PFSK-1 (cell line): Measurements from ENCODE around the gene ZNF212.

Experiments
- FOXP2 ChIP-seq: optimal IDR thresholded peaks from 2 replicates; pipeline ENCODE3; 2011; ENCODE audit warnings: borderline replicate concordance, control low read depth, inconsistent platforms; ENCODE audit not compliant: insufficient read depth; ENCODE audit errors: extremely low read length, extremely low read depth
- POLR2AphosphoS5 ChIP-seq: IDR thresholded peaks from 2 replicates; pipeline ENCODE4 v1.6.1; 2012; ENCODE audit warnings: low read depth, mild to moderate bottlenecking, control low read depth, low read length, moderate library complexity
- REST ChIP-seq, 2 experiments: IDR thresholded peaks; 2 replicates each; pipeline versions ENCODE4 v1.6.1 to v1.8.0; 2011 to 2012; ENCODE audit warnings: low read depth in 2 of 2, low read length in 2 of 2, control low read depth in 1 of 2, inconsistent platforms in 1 of 2, mild to moderate bottlenecking in 1 of 2, moderate library complexity in 1 of 2; ENCODE audit not compliant: insufficient read depth in 1 of 2
- SIN3A ChIP-seq: IDR thresholded peaks from 2 replicates; pipeline ENCODE4 v1.6.1; 2012; ENCODE audit warnings: mild to moderate bottlenecking, low read length, moderate library complexity, borderline replicate concordance; ENCODE audit not compliant: insufficient read depth
- TAF1 ChIP-seq: IDR thresholded peaks from 2 replicates; pipeline ENCODE4 v1.6.1; 2012; ENCODE audit warnings: low read length, control low read depth, borderline replicate concordance; ENCODE audit not compliant: insufficient read depth

ZNF212 gene

GRCh38 chr7:149210551-149210950 lies 28.9 kb upstream of the ZNF212 start:
- no peak for TF ChIP-seq SIN3A
- no peak for TF ChIP-seq POLR2AphosphoS5
- TF ChIP-seq TAF1: no peak
- no peak for TF ChIP-seq FOXP2
- TF ChIP-seq REST (IDR thresholded peaks at IDR 0.05; ENCODE audit: insufficient read depth in 1 of 2, low read depth in 2 of 2, low read length in 2 of 2): no peak

DNA sequence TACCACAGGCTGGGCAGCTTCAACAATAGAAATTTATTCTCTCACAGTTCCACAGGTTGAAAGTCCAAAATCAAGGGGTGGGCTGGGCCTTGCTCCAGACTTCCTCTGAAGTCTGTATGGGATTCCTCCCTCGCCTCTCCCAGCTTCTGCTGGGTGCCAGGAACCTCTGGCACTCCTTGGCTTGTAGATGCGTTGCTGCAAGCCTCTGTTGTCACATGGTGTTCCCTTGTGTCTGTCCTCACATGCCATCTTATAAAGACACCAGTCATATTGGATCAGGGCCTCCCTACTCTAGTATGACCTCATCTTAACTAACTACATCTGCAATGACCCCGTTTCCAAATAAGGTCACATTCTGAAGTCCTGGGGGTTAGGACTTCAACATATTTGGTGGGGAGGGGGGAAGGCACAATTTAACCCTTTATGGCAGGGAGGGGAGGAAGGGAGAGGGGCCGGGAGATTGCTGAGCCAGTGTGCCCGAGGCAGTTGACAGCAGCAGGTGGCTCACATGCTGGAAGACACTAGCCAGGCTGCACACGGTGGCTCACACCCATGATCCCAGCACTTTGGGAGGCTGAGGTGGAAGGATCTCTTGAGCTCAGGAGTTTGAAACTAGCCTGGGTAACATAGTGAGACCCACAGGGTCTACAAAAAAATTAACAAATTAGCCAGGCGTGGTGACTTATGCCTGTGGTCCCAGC lies 25.3 kb upstream of the ZNF212 start:
- no peak for TF ChIP-seq TAF1

GRCh38 chr7:149216402-149216801 lies 23.0 kb upstream of the ZNF212 start:
- no peak for TF ChIP-seq POLR2AphosphoS5
- no peak for TF ChIP-seq REST (IDR thresholded peaks at IDR 0.05; ENCODE audit: insufficient read depth in 1 of 2, low read depth in 2 of 2, low read length in 2 of 2)
- no peak for TF ChIP-seq TAF1
- TF ChIP-seq FOXP2: no peak

GRCh38 chr7:149217570-149217969 lies 21.9 kb upstream of the ZNF212 start:
- TF ChIP-seq FOXP2 (no peak), SIN3A (no peak), TAF1 (no peak), REST (IDR thresholded peaks at IDR 0.05; ENCODE audit: insufficient read depth in 1 of 2, low read depth in 2 of 2, low read length in 2 of 2) (no peak), POLR2AphosphoS5 (no peak)

- TF ChIP-seq POLR2AphosphoS5 (no peak), REST (IDR thresholded peaks at IDR 0.05; ENCODE audit: insufficient read depth in 1 of 2, low read depth in 2 of 2, low read length in 2 of 2) (no peak), FOXP2 (no peak), SIN3A (no peak), TAF1 (no peak)
Observed at GRCh38 chr7:149218469-149219420, 20.7 kb upstream of the ZNF212 start.
